CD4-positive, alpha-beta memory T cell (primary cell): ENCODE results near the gene RXRB. TPM values are rescaled to one million over a fixed set of nuclear protein-coding genes. Genes with fewer than 3 reads are reported as not detected.
A peak's percentile ranks its signal among the peaks of the same experiment; 100 is the strongest.

Experiments used
- CTCF ChIA-PET: fragments of 350-600 bp; sonication (Branson Sonifier 250); formaldehyde crosslinking; loops from one replicate; lab custom pipeline; 2021; ENCODE audit warnings: inconsistent platforms; ENCODE audit not compliant: partially characterized antibody; lab: Charles Lee
- POLR2A ChIA-PET: fragments of 350-600 bp; sonication (Branson Sonifier 250); formaldehyde crosslinking; loops from one replicate; lab custom pipeline; 2021; ENCODE audit not compliant: partially characterized antibody; lab: Charles Lee
- DNase-seq, 5 donors: peaks; one replicate each; pipeline versions ENCODE4 v3.0.0 to v3.0.0-alpha.2; 2020 to 2022; ENCODE audit warnings: mixed read lengths in 1 of 5
- H3K27ac ChIP-seq: one replicate; pipeline ENCODE4 v1.7.0; 2013; ENCODE audit warnings: low read depth, low read length
- H3K27me3 ChIP-seq: 2 replicates; pipeline ENCODE4 v1.7.0; 2013; ENCODE audit warnings: mild to moderate bottlenecking, low read length, moderate library complexity; ENCODE audit not compliant: insufficient read depth
- H3K36me3 ChIP-seq: 2 replicates; pipeline ENCODE4 v1.7.0; 2013; ENCODE audit warnings: mild to moderate bottlenecking, low read length, moderate library complexity; ENCODE audit not compliant: insufficient read depth
- H3K4me1 ChIP-seq: 2 replicates; pipeline ENCODE4 v1.7.0; 2013; ENCODE audit warnings: mild to moderate bottlenecking, low read length, moderate library complexity; ENCODE audit not compliant: insufficient read depth
- H3K4me3 ChIP-seq, 2 donors: one replicate each; pipeline ENCODE4 v1.7.0; 2013; ENCODE audit warnings: low read length in 2 of 2, mild to moderate bottlenecking in 1 of 2
- H3K9me3 ChIP-seq, 2 donors: one replicate each; pipeline ENCODE4 v1.7.0; 2013; ENCODE audit warnings: low read length in 2 of 2, control low read depth in 1 of 2; ENCODE audit not compliant: control insufficient read depth in 1 of 2
- H3K27ac Mint-ChIP-seq, 7 donors: one replicate each; pipeline ENCODE4 v1.8.0; 2020 to 2021; ENCODE audit warnings: mixed read lengths in 7 of 7, mild to moderate bottlenecking in 6 of 7, inconsistent platforms in 3 of 7, moderate library complexity in 3 of 7
- H3K27me3 Mint-ChIP-seq, 2 donors: one replicate each; pipeline ENCODE4 v1.8.0; 2020 to 2021; ENCODE audit warnings: mixed read lengths in 2 of 2
- H3K36me3 Mint-ChIP-seq, 2 donors: one replicate each; pipeline ENCODE4 v1.8.0; 2020 to 2021; ENCODE audit warnings: mixed read lengths in 2 of 2, inconsistent platforms in 1 of 2, mild to moderate bottlenecking in 1 of 2
- H3K4me1 Mint-ChIP-seq, 4 donors: one replicate each; pipeline ENCODE4 v1.8.0; 2020 to 2021; ENCODE audit warnings: mixed read lengths in 4 of 4, mild to moderate bottlenecking in 1 of 4
- H3K4me3 Mint-ChIP-seq, 8 donors: one replicate each; pipeline ENCODE4 v1.8.0; 2020 to 2021; ENCODE audit warnings: mixed read lengths in 8 of 8, mild to moderate bottlenecking in 7 of 8, moderate library complexity in 6 of 8, inconsistent platforms in 3 of 8
- H3K9me3 Mint-ChIP-seq, 8 donors: one replicate each; pipeline ENCODE4 v1.8.0; 2020 to 2021; ENCODE audit warnings: mixed read lengths in 8 of 8, mild to moderate bottlenecking in 5 of 8, inconsistent platforms in 3 of 8, moderate library complexity in 1 of 8
- intact Hi-C: fragments of 100-400 bp; cut with micrococcal nuclease; formaldehyde crosslinking; loops from one replicate; pipeline ENCODE4 v1.15.1; 2023
- polyA plus RNA-seq, 2 donors: library from polyadenylated mRNA; unstranded; fragments of 300-500 nt; fragmentation: Illumina TruSeq; gene quantifications; one replicate each; pipeline ENCODE4 v1.2.3, GENCODE V29; 2021
- total RNA-seq, 2 experiments: library from RNA; stranded (reverse); gene quantifications; one replicate each; pipeline ENCODE4 v1.2.3, GENCODE V29; 2021

The RXRB gene
- total RNA-seq: 10 to 100 TPM; 89.2 to 94.3 TPM
- 10 to 100 TPM in 1 of 2 donors, 1 to 10 TPM in 1; 5.6 to 11.5 TPM for polyA plus RNA-seq

GRCh38 chr6:33200219-33201146 lies at the start of gene RXRB, which contains the start of gene SLC39A7:
Gene RXRB (minus strand): TSS chr6:33200665. CDS start chr6:33200476, 189 bp downstream.
Gene SLC39A7 (plus strand): TSS chr6:33200867. CDS start chr6:33201246, 379 bp downstream.
- Mint-ChIP-seq H3K9me3 (peaks cover 0 to 2% (median 0%) of the 10 kb centered on the region in 8 donors), H3K36me3 (peaks cover 39 to 65% of the 10 kb centered on the region in 2 donors), H3K27ac (peak within 1 kb of the TSS; percentile 96 to 99 (median 98)), H3K27me3 (no peaks in the 10 kb centered on the region), H3K4me1 (peaks cover 45 to 82% (median 64%) of the 10 kb centered on the region in 4 donors), H3K4me3 (peak within 1 kb of the TSS; percentile 98 to 100 (median 99))
- Histone ChIP-seq H3K4me3 (peak within 1 kb of the TSS; percentile 99), H3K4me1 (peaks cover 62% of the 10 kb centered on the region), H3K9me3 (no peaks in the 10 kb centered on the region), H3K27me3 (no peaks in the 10 kb centered on the region), H3K36me3 (peaks cover 31% of the 10 kb centered on the region), H3K27ac (peak within 1 kb of the TSS; percentile 88)
- ChIA-PET POLR2A (interaction anchor here (0.6 to 3.8 kb wide), 15 partner anchors 8 to 421 kb away, joined by 3 to 44 read pairs (median 4); partner anchors contain the start of genes B3GALT4, ITPR3, PFDN6 and RGL2), CTCF (interaction anchor here (1.4 to 4.6 kb wide), 3 partner anchors 8 to 49 kb away, joined by 4 to 55 read pairs (median 25); partner anchors contain the start of gene RING1)
- DNase-seq: peak; percentile 95 to 99 (median 98)
- intact Hi-C loops: loop anchor here (1.0 to 10.0 kb wide), 15 partner anchors 8 to 1536 kb away; partner anchors contain the start of genes BRD2, C6orf47, CSNK2B and CUTA

- no peaks in the 10 kb centered on the region for H3K9me3 Mint-ChIP-seq
- peak overlapping the region; percentile 90 to 98 (median 97) for H3K27ac Mint-ChIP-seq
- DNase-seq: no peak
- Histone ChIP-seq H3K9me3 (no peaks in the 10 kb centered on the region), H3K27me3 (no peaks in the 10 kb centered on the region), H3K4me1 (peaks cover 26% of the 10 kb centered on the region), H3K36me3 (no peaks in the 10 kb centered on the region), H3K4me3 (peak overlapping the region; percentile 60 to 65), H3K27ac (peak overlapping the region; percentile 93)
- peaks cover 15 to 22% of the 10 kb centered on the region in 2 donors for H3K36me3 Mint-ChIP-seq
- POLR2A ChIA-PET: interaction anchor here (0.6 to 5.6 kb wide), 29 partner anchors 12 to 444 kb away, joined by 3 to 92 read pairs (median 10); partner anchors contain the start of genes B3GALT4, HLA-DPA1, HLA-DPB1 and HSD17B8
- peaks cover 19 to 47% (median 30%) of the 10 kb centered on the region in 4 donors for H3K4me1 Mint-ChIP-seq
- CTCF ChIA-PET: interaction anchor here (0.6 to 7.0 kb wide), 18 partner anchors 9 to 237 kb away, joined by 3 to 105 read pairs (median 7); partner anchors contain the start of genes B3GALT4, HSD17B8, PFDN6 and RPS18
- H3K27me3 Mint-ChIP-seq: peaks cover 0 to 3% of the 10 kb centered on the region in 2 donors
- intact Hi-C loops: loop anchor here (1.0 kb wide), 7 partner anchors 21 to 141 kb away; partner anchors contain the start of genes B3GALT4, HSD17B8, KIFC1 and RXRB
- peak overlapping the region; percentile 84 to 95 (median 88) for H3K4me3 Mint-ChIP-seq
Measured at GRCh38 chr6:33249732-33250630, 49.5 kb upstream of the RXRB start.

DNA sequence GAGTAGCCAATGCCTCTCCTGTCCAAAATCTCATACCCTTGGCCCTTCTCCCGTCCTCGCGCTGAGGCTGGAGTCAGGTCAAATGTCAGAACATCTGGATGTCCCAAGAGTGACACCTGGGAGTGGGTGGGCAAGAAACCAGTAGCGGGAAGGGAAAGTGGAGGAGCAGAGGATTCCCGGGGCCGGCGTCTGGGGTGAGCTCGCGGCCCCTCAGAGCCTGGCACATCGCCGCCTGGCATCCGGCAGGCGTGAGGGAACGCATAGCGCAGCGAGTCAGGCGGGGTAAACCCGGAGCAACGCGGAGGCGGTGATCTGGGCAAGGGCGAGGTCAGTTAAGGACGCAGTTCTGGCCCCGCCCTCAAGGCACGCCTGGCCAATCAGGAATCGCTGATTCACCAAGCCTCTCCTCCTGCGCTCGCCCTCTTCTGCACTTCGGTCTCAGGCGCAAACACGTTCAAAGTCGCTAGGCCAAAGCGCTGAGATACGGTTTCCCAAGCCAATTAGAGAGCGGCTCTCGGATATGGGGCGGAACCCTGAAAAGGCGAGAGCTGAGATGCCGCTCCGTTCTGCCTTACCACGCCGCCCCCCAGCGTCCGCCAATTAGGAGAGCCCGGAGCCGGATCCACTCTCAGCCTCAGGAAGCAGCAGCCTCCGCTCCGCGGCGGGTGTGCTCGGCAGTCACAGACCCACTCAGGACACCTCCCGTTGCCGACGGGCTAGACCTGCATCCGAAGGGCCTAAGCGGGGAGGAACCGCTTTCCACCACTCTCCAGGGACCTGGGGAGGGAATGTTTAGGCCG lies 48.7 kb upstream of the RXRB start:
- Mint-ChIP-seq H3K36me3 (peaks cover 15 to 22% of the 10 kb centered on the region in 2 donors), H3K4me3 (peak overlapping the region; percentile 84 to 95 (median 88)), H3K9me3 (no peaks in the 10 kb centered on the region), H3K4me1 (peaks cover 19 to 47% (median 30%) of the 10 kb centered on the region in 4 donors), H3K27ac (peak overlapping the region; percentile 90 to 98 (median 97)), H3K27me3 (peaks cover 0 to 3% of the 10 kb centered on the region in 2 donors)
- Histone ChIP-seq H3K27me3 (no peaks in the 10 kb centered on the region), H3K36me3 (no peaks in the 10 kb centered on the region), H3K4me1 (peaks cover 26% of the 10 kb centered on the region), H3K9me3 (no peaks in the 10 kb centered on the region), H3K4me3 (peak overlapping the region; percentile 60 to 65), H3K27ac (peak overlapping the region; percentile 93)
- DNase-seq: peak; percentile 94 to 98 (median 97)
- intact Hi-C loops: loop anchor here (1.0 kb wide), 10 partner anchors 22 to 235 kb away; partner anchors contain the start of genes B3GALT4, HSD17B8, KIFC1 and RXRB
- ChIA-PET POLR2A (interaction anchor here (0.7 to 5.6 kb wide), 41 partner anchors 10 to 988 kb away, joined by 3 to 92 read pairs (median 5); partner anchors contain the start of genes B3GALT4, CUTA, HLA-DPA1 and HMGA1), CTCF (interaction anchor here (0.6 to 7.0 kb wide), 40 partner anchors 10 to 265 kb away, joined by 3 to 105 read pairs (median 5); partner anchors contain the start of genes B3GALT4, CUTA, HLA-DPB1 and HSD17B8)

GRCh38 chr6:33248643-33248931 lies 48.1 kb upstream of the RXRB start:
- Histone ChIP-seq H3K36me3 (no peaks in the 10 kb centered on the region), H3K9me3 (no peaks in the 10 kb centered on the region), H3K27me3 (no peaks in the 10 kb centered on the region), H3K27ac (peak overlapping the region; percentile 93), H3K4me1 (peaks cover 26% of the 10 kb centered on the region), H3K4me3 (peak overlapping the region; percentile 49 to 65)
- intact Hi-C loops: loop anchor here (1.0 kb wide), 3 partner anchors 87 to 234 kb away; no protein-coding TSS in a partner anchor
- Mint-ChIP-seq H3K27me3 (peaks cover 0 to 3% of the 10 kb centered on the region in 2 donors), H3K36me3 (peaks cover 15 to 22% of the 10 kb centered on the region in 2 donors), H3K4me1 (peaks cover 19 to 47% (median 30%) of the 10 kb centered on the region in 4 donors), H3K4me3 (peak overlapping the region; percentile 84 to 95 (median 88)), H3K27ac (peak overlapping the region; percentile 90 to 98 (median 97)), H3K9me3 (no peaks in the 10 kb centered on the region)
- CTCF ChIA-PET: interaction anchor here (0.6 to 7.0 kb wide), 36 partner anchors 9 to 265 kb away, joined by 3 to 105 read pairs (median 6); partner anchors contain the start of genes B3GALT4, CUTA, HLA-DPB1 and HSD17B8
- DNase-seq: peak in 1 of 5 donors; percentile 69
- POLR2A ChIA-PET: interaction anchor here (0.7 to 5.6 kb wide), 38 partner anchors 9 to 988 kb away, joined by 3 to 92 read pairs (median 6); partner anchors contain the start of genes B3GALT4, HLA-DPA1, HMGA1 and HSD17B8

DNA sequence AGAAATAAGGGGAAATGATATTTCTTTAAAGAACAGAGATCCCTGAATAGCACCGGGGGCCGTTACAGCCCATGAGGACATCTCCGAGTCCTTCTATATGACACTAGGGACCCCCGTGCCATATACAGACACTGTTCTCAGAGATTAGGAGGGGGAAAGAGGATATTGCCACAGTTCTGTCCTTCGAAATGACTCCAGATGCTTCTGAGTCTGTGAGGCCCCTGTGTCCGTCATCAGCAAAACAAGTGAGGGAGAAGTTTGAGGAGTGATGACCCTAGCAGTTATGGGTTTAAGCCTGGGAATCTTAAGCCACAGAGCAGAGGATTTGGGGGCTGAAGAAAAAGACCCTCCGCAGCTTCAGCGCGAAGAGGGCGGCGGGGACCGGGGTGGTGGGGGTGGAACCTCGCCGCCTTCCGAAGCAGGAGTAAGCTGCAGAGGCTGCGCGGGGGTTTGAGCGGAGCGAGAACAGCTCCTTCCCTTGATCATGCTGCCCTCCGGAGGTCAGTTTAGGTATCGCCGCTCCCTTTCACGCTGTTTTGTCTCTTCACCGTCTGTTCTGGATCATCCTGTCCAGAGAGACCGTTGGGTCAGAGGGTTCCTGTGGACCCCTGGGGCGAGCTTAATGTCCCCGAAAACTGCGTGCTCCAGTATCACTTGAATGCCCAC lies 47.6 kb upstream of the RXRB start:
- Histone ChIP-seq H3K9me3 (no peaks in the 10 kb centered on the region), H3K27ac (peak overlapping the region; percentile 93), H3K27me3 (no peaks in the 10 kb centered on the region), H3K36me3 (no peaks in the 10 kb centered on the region), H3K4me3 (peak overlapping the region; percentile 49 to 65), H3K4me1 (peaks cover 26% of the 10 kb centered on the region)
- Mint-ChIP-seq H3K4me3 (peak overlapping the region; percentile 84 to 95 (median 88)), H3K27me3 (peaks cover 3 to 4% of the 10 kb centered on the region in 2 donors), H3K4me1 (peaks cover 19 to 46% (median 30%) of the 10 kb centered on the region in 4 donors), H3K9me3 (no peaks in the 10 kb centered on the region), H3K36me3 (peaks cover 15 to 22% of the 10 kb centered on the region in 2 donors), H3K27ac (peak overlapping the region; percentile 90 to 98 (median 97))
- intact Hi-C loops: loop anchor here (1.0 kb wide), 3 partner anchors 87 to 234 kb away; no protein-coding TSS in a partner anchor
- ChIA-PET CTCF (interaction anchor here (0.6 to 7.0 kb wide), 40 partner anchors 9 to 264 kb away, joined by 3 to 105 read pairs (median 5); partner anchors contain the start of genes B3GALT4, CUTA, HLA-DPB1 and HSD17B8), POLR2A (interaction anchor here (0.7 to 5.6 kb wide), 38 partner anchors 9 to 452 kb away, joined by 3 to 92 read pairs (median 6); partner anchors contain the start of genes B3GALT4, CUTA, HLA-DPA1 and HSD17B8)
- peak; percentile 85 to 90 (median 87) for DNase-seq
